ENCODE data around the gene DGAT2.

Gene DGAT2

GRCh38 chr11:75776546-75776945 lies 8.0 kb downstream of the DGAT2 start:
- no peak overlapping the region for H3K4me3 ChIP-seq (ENCODE audit: low read depth, low read length)
- no peak for DNase-seq (ENCODE audit: low read depth)

- no peak for DNase-seq (ENCODE audit: low read depth)
- no peak overlapping the region for H3K4me3 ChIP-seq (ENCODE audit: low read depth, low read length)
Measured at GRCh38 chr11:75777461-75778110, 9.0 kb downstream of the DGAT2 start.

- no peak for DNase-seq (ENCODE audit: low read depth)
- H3K4me3 ChIP-seq (ENCODE audit: low read depth, low read length): no peak overlapping the region
Measured at GRCh38 chr11:75778962-75779361, 10.4 kb downstream of the DGAT2 start.

DNA sequence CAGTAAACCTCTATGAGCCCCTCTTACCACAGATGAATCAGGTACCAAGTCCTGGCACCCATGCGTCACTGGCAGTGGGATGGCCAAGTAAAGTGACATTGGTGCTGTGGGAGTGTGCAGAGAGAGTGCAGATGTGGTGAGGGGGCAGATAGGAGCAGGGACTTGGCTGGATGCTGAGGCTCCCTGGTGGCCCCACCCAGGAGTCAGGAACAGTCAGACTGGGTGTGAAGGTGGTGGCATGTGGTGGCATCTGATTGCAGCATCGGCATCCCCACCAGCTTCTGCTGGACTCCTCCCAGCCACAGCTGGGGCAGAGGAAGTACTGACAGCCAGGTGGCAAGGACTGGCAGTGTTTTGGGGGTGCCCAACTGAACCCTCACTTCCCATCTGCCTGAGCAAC lies 11.4 kb downstream of the DGAT2 start:
- no peak for DNase-seq (ENCODE audit: low read depth)
- no peak overlapping the region for H3K4me3 ChIP-seq (ENCODE audit: low read depth, low read length)

GRCh38 chr11:75780888-75781287 lies 12.3 kb downstream of the DGAT2 start:
- no peak overlapping the region for H3K4me3 ChIP-seq (ENCODE audit: low read depth, low read length)
- DNase-seq (ENCODE audit: low read depth): no peak

DNA sequence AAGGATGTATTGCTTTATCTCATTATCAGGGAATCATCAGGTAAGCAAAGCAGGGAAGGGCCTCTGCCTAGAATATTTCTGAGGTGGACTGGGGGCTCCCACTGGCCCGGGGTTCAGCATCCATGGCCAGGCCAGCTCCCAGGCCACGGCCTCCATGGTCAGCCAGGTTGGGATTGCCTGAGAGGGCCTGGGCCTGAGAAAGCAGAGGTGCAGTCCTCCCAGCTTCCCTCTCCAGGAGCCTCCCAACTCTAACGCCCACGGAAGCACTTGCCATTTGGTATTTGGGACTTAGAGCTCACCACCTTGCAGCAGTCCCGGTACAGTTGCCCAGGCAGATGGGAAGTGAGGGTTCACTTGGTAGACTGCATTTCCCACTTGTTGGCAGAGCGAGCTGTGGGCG lies 12.7 kb downstream of the DGAT2 start:
- H3K4me3 ChIP-seq (ENCODE audit: low read depth, low read length): no peak overlapping the region
- no peak for DNase-seq (ENCODE audit: low read depth)

DNA sequence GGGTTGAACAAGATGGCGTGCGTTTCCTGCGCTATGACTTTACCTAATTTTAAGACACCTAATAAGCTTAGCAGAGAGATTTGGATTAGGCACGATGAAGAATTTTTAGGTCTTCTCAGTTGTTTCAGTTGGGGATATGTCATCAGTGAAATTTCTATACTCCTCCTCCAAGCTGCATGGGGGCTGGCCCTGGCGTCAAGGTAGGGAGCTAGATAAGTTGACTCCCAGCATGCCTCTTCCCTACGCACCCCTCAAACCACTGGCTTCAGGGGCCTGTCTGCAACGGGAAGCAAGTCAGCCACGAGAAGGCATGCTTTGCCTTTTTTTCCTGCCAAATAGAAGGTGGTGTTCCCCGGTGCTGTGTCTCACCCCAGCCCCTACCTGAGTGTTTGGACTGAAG lies 13.3 kb downstream of the DGAT2 start:
- H3K4me3 ChIP-seq (ENCODE audit: low read depth, low read length): no peak overlapping the region
- DNase-seq (ENCODE audit: low read depth): no peak

DNA sequence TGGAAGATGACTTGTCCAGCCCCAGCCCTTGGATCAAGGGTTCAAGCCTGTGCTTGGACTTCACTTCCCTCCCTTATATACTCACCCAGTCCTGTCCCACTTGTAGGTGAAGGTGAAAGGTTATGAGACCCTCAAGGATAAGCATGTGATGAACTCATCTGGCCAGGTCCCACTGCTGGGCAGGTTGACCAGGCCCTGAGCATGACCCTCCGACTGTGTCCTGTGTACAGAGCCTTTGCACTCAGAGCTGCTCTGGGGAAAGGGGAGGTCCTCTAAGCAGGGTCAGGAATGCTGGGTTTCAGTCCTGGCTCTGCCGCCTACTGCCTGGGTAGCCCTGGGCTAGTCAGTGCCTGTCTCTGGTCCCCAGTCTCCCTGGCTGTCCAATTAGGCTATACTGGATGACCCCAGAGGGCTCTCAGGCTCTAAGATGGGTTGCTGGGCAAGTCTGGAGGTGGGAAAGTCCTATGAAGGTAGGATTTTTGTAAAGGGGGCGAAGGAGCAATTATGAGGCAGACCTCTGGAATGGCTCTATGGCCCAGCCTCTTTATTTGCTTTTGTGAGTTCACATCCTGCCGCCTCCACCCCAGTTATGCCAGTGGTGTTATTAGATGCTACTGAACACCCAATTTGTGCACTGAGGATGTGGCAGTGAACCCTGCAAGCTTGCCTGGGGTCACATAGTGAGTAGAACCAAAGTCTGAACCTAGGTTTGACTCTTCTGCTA lies 14.1 kb downstream of the DGAT2 start:
- no peak for DNase-seq (ENCODE audit: low read depth)
- no peak overlapping the region for H3K4me3 ChIP-seq (ENCODE audit: low read depth, low read length)

DNA sequence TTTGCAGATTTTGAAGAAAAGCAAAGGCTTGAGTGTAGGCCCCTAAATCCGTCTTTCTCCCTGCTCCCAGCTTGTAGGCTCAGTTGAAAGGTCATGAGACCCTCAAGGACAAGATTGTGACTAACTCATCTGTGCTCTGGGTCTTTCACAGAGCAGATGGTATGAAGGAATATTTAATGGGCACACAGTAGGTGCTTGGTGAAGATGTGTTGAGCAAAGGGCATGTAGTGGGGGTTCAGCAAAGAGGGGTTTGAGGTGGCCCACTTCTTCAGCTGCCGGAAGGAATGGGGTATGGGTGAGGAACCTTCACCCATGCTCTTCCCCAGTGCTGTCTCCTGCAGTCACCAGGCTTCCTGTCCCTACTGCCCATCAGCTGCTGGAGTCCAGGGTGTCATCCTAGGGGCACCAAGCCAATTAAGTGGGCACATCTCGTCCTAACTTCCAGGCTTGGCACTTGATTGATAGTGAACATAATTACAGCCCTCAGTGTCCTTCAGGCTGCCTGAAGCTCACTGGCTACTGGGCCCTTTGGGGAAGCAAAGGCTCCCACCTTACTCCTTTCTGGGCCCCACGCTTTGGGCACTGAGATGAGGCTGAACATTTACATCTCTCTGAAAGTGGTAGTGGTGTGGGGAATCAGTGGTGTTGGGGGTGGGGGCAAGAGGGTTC lies 15.0 kb downstream of the DGAT2 start:
- no peak overlapping the region for H3K4me3 ChIP-seq (ENCODE audit: low read depth, low read length)
- no peak for DNase-seq (ENCODE audit: low read depth)

- no peak overlapping the region for H3K4me3 ChIP-seq (ENCODE audit: low read depth, low read length)
- no peak for DNase-seq (ENCODE audit: low read depth)
Measured at GRCh38 chr11:75784085-75784478, 15.5 kb downstream of the DGAT2 start.

DNA sequence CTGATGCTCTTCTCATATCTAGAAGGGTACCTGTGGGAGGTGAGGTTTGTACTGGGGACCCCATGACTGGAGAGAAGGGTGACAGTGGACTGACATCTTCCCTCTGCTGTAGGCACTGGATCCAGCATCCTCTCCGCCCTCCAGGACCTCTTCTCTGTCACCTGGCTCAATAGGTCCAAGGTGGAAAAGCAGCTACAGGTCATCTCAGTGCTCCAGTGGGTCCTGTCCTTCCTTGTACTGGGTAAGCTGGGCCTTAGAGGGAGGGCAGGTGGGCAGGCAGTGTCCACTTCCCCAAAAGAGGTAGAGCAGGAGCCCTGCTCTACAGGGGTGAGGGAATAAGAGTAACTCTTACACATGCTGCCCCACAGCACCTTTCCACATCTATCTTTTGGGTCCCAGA lies 15.9 kb downstream of the DGAT2 start:
- no peak overlapping the region for H3K4me3 ChIP-seq (ENCODE audit: low read depth, low read length)
- no peak for DNase-seq (ENCODE audit: low read depth)

DNA sequence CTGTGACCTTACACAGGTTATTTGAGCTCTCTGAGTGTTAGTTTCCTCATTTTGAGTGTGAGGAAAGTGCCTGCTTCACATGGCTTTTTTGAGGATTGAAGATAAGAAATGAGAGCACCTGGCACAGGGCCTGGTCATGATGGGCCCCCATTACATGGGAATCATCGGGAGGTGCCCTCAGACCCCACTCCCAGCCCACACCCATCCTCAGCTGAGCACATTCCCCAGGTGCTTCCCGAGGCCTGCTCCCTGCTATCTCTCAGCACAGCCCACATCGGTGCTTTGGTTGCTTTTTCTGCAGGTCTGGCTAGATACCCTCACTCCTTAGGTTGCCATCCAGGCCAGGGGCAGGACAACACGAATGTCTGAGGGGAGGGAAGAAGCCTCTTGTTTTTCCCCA lies 16.6 kb downstream of the DGAT2 start:
- no peak for DNase-seq (ENCODE audit: low read depth)
- no peak overlapping the region for H3K4me3 ChIP-seq (ENCODE audit: low read depth, low read length)

DNA sequence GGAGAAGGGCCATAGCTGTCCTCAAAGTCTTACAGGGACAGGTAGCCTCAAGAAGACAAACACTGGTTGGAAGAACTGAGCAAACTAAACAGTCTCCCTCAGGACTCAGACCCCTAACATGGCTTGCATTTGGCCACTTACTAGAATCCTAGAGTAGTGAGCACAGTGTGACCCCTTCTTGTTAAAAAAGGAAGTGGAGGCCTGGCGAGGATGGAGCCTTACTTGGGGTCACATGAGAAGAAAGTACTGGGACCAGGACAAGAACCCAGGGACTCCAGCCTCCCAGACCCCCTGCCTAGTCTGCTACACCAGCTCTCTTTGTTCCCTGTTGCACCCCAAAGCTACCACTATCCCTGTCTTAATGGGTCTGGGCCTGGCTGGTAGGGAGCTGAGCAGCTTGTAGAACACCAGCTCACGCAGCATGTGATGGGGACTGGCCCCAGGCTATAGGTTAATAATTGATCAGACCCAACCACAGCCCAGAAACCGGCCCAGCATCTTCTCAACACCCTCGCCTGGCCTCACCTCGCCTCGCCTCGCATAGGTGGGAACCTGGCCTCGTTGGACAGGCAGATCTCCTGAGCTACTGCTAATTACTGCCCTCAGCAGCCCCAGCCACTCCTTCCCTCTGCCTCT lies 17.6 kb downstream of the DGAT2 start:
- H3K4me3 ChIP-seq (ENCODE audit: low read depth, low read length): no peak overlapping the region
- DNase-seq (ENCODE audit: low read depth): no peak

DNA sequence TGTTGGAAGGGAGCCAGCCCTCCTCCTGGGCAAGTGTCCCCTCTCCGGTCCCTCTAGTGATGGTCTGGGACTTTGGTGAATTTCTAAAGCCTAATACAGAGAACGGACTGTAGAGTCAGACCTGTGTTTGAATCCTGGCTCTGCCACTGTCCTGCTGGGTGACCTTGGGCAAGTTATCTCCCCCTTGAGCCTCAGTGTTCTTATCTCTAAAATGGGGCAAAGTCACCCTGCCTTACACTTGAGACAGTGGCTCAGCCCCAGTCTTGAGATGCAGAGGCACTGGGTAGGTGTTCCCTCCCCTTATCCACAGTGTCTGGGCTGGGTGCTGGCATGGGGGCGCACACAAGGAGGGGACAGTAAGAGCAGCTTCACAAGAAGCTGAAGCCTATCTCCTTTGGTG lies 20.9 kb downstream of the DGAT2 start:
- DNase-seq (ENCODE audit: low read depth): no peak

DNA sequence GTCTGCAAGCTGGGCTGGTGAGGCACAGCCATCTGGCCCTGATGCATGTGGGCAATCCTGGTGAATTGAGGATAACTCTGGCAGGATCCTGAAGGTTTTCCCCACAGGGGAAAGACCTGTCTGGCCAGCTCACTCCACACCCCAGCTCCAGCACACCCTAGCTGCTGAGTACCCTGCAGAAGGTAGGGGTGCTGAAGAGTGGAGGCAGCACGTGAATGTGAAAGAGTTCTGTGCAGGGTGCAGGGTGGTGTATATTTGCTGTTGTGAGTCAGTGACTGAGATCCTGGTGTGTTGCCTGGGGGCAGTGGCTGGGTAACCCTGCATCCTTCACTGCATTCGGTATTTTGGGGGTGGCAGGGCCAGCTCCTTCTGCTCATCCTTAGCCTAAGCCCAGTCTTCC lies 22.4 kb downstream of the DGAT2 start:
- DNase-seq (ENCODE audit: low read depth): no peak
- H3K4me3 ChIP-seq (ENCODE audit: low read depth, low read length): no peak overlapping the region

More for the DNA sequence above, 20.9 kb downstream of the DGAT2 start:
- no peak overlapping the region for H3K4me3 ChIP-seq (ENCODE audit: low read depth, low read length)

- H3K4me3 ChIP-seq (ENCODE audit: low read depth, low read length): no peak overlapping the region
- DNase-seq (ENCODE audit: low read depth): no peak
Measured at GRCh38 chr11:75792127-75792731, 23.7 kb downstream of the DGAT2 start.

- H3K4me3 ChIP-seq (ENCODE audit: low read depth, low read length): no peak overlapping the region
- DNase-seq (ENCODE audit: low read depth): no peak
Measured at GRCh38 chr11:75792997-75793800, 24.6 kb downstream of the DGAT2 start.

GRCh38 chr11:75793966-75794365 lies 25.4 kb downstream of the DGAT2 start:
- H3K4me3 ChIP-seq (ENCODE audit: low read depth, low read length): no peak overlapping the region
- no peak for DNase-seq (ENCODE audit: low read depth)

Data from skeletal muscle cell (primary cell).